GM12865 (cell line): Measurements from ENCODE around the gene NWD2.
A peak's percentile ranks its signal among the peaks of the same experiment; 100 is the strongest.

Experiments used
- DNase-seq: peaks from one replicate; pipeline ENCODE4 v3.0.0; 2010; ENCODE audit warnings: low read depth
- H3K4me3 ChIP-seq: 2 replicates; pipeline ENCODE4 v1.5.1; 2011; ENCODE audit warnings: mild to moderate bottlenecking, low read depth, low read length, control low read depth
- CTCF ChIP-seq: IDR thresholded peaks from 2 replicates; pipeline ENCODE4 v1.5.1; 2011; ENCODE audit warnings: low read length, control low read depth, low read depth, inconsistent platforms; ENCODE audit not compliant: insufficient read depth; ENCODE audit errors: missing control alignments

Gene NWD2

GRCh38 chr4:37220685-37221084 lies 23.9 kb upstream of the NWD2 start:
- DNase-seq, result no peak
- H3K4me3 ChIP-seq, result no peak overlapping the region
- TF ChIP-seq CTCF, result no peak

DNA sequence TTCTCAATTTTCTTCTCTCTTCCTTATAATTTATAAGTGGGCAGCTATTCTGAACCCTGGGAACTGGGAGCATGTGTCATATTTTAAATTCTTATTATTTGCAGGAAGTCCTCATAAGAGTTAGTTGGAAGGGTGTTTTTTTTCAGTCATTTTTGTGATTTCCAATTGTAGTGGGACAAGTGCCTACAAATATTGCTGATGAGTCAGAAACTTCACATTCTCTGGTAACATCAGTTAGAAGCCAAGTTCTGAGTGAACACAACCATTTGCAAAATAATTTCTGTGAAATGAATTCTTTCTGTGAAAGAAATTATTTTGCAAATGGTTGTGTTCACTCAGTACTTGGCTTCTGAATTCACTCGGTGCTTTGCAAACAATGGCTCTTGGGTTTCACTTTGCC lies 20.8 kb upstream of the NWD2 start:
- TF ChIP-seq CTCF, result no peak
- H3K4me3 ChIP-seq, result no peak overlapping the region
- no peak for DNase-seq

DNA sequence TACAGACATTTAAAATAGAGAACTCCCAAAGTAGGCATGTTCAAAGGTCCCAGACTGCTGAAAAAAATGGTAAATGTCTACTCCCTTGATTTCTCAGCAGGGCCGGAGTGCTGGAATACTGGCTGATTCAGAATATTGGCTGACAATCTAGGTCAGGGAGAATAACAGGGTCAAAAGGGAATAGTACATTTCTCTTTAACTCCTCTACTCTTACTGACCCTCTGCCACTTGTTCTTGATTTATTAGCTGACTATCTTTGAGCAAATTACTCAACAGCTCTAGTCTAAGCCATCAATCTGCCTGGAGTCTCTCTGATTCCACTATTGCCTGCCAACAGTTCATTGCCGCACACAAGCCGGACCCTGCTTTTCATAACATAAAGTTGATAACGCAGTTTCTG lies 19.7 kb upstream of the NWD2 start:
- H3K4me3 ChIP-seq, result no peak overlapping the region
- no peak for DNase-seq
- TF ChIP-seq CTCF, result no peak

DNA sequence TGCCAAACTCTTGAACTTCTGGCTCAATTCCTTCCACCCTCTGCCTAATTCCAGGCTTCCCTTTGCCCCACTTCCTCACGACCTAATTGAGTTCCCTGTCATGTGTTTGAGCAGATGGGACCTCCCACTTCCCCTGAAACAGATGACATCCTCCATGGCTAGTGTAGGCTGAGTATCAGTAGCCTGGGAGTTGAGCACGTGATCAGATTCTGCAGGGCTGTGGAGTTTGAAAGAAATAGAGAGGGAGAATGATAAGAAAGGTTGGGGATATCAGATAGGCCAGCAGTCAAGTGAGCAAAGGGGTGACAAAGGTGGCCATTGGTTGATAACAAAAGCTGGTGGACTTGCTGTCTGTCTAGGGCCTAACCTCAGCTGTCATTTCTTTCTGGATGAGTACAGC lies 18.8 kb upstream of the NWD2 start:
- no peak for DNase-seq
- TF ChIP-seq CTCF, result no peak
- no peak overlapping the region for H3K4me3 ChIP-seq

- no peak overlapping the region for H3K4me3 ChIP-seq
- DNase-seq, result no peak
- no peak for TF ChIP-seq CTCF
These were observed 12.2 kb upstream of the NWD2 start for GRCh38 chr4:37232315-37232714.

DNA sequence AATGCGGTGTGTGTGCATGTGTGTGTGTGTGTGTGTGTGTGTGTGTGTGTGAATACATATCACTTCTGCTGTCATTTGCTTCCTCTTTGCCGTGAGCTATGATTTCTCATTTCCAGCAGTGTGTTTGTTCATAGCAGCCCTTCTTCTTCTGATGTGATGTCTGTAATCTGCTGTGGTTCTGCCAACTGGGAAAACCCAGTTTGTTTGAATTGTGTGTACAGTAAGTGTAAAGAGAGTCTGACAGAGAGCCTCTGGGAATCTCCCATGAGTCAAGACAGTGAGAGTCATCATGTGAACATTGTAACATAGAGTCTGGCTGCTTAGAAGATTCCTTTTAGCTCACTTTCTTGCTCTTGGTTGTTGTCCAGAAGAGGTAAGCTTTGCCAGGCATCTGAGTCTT lies 8.4 kb upstream of the NWD2 start:
- TF ChIP-seq CTCF, result no peak
- no peak overlapping the region for H3K4me3 ChIP-seq
- peak; percentile 63 for DNase-seq

DNA sequence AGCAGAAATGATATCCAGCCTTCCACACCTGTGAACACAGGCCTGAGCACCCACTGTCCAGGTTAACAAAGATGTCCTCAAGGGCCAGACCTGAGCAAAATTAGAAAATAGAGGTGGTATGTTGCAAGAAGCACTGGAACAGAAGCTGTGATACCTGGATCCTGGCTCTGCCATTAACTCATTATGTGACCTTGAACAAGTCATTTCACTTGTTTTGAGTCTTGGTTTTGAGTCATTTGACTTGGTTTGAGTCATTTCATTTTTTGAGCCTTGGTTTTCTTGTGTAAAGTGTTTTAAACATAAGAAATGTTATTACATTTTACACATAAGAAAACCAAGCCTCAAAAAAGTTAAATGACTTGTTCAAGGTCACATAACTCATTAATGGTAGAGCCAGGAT lies 2.9 kb upstream of the NWD2 start:
- no peak for TF ChIP-seq CTCF
- no peak overlapping the region for H3K4me3 ChIP-seq
- DNase-seq, result peak; percentile 47
